ENCODE results near the gene PGGHG. TPM values are rescaled to one million over a fixed set of nuclear protein-coding genes. Genes with fewer than 3 reads are reported as not detected.
"Not testable (repeated sequence)": the region's sequence is repeated elsewhere in the genome, so short reads cannot be mapped to it uniquely, and the experiment has no call there.

Gene PGGHG
- total and polyA plus RNA-seq, 7 donors = 1.6 to 68.0 (median 13.0) TPM

DNA sequence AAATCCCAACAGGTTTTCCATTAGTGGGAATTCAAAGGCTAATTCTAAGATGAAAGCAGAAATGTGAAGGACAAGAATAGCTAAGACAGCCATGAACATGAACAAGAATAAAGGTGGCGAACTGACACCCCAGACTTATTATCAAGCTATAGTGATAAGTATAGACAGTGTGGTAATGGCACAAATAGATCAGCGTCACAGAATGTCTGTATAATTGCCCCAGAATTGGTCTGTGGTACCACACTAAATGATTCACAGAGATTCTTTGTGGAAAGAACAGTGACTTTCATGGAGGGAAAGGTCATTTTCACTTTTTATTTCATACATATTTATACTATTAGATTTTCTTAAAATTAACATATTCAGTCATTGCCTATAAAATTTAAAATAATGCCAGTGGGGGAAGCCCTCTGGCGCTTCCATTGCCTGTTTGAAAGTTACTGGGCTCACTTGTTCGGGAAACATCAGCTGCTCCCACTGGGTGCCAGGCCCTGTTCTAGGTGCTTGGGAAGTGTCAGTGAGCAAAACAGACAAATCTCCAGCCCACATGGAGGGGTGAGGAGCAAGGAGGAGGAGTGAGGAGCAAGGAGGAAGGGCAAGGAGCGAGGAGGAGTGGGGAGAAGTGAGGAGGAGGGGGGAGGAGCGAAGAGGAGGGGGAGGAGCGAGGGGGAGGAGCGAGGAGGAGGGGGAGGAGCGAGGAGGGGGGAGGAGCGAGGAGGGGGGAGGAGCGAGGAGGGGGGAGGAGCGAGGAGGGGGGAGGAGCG, 22.1 kb upstream of the PGGHG start:
- TF ChIP-seq, protein P1, sequence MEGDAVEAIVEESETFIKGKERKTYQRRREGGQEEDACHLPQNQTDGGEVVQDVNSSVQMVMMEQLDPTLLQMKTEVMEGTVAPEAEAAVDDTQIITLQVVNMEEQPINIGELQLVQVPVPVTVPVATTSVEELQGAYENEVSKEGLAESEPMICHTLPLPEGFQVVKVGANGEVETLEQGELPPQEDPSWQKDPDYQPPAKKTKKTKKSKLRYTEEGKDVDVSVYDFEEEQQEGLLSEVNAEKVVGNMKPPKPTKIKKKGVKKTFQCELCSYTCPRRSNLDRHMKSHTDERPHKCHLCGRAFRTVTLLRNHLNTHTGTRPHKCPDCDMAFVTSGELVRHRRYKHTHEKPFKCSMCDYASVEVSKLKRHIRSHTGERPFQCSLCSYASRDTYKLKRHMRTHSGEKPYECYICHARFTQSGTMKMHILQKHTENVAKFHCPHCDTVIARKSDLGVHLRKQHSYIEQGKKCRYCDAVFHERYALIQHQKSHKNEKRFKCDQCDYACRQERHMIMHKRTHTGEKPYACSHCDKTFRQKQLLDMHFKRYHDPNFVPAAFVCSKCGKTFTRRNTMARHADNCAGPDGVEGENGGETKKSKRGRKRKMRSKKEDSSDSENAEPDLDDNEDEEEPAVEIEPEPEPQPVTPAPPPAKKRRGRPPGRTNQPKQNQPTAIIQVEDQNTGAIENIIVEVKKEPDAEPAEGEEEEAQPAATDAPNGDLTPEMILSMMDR (IDR thresholded peaks at IDR 0.05) = no peak
- Histone ChIP-seq H3K4me1 (no peaks in the 10 kb centered on the region), H3K36me3 (no peaks in the 10 kb centered on the region), H3K27me3 (peaks cover 3 to 27% (median 8%) of the 10 kb centered on the region in 3 donors), H3K9me3 (peaks cover 0 to 3% (median 0%) of the 10 kb centered on the region in 4 donors), H3K27ac (no peak overlapping the region), H3K4me3 (no peak overlapping the region)
- intact Hi-C loops (cut with DNase I) = no loop called here
- 74 to 88% methylated on average over 4 to 5 of the region's 13 CpGs for WGBS, 2 donors
- no peak for DNase-seq

DNA sequence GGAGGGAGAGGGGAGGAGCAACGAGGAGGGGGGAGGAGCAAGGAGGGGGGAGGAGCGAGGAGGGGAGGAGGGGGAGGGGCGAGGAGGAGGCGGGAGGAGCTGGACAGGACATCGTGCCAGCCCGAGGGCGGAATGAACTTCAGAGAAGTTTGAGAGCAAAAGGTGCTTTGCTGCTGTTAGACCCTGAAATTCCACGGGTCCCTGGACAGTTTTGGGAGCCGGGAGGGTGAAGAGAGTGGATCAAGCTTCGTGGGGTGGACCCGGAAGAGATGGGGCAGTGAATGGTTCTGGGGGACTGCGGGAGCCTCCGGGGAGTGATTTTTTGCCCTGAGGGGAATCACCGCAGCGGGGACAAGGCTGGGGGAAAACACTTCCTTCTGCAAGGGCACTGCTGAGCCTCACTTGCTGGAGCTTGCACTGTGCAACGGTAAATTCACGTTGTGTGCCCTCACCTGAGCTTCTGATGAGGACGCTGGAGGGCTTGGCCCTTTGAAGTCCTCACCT, 21.4 kb upstream of the PGGHG start:
- peak overlapping the region; percentile 45 to 66 (median 60) for H3K27ac ChIP-seq
- peak in 3 of 4 donors; percentile 32 to 50 (median 41) for TF ChIP-seq POLR2AphosphoS5 (IDR thresholded peaks at IDR 0.05)
- TF ChIP-seq, protein P1 (IDR thresholded peaks at IDR 0.05) = no peak
- H3K4me3 ChIP-seq = peak overlapping the region in 3 of 4 donors; percentile 6 to 38 (median 33)
- DNase-seq = peak; percentile 84
- no peaks in the 10 kb centered on the region for H3K36me3 ChIP-seq
- H3K27me3 ChIP-seq = peaks cover 3 to 27% (median 8%) of the 10 kb centered on the region in 3 donors
- 37 to 38% methylated on average over 18 of the region's 18 CpGs for WGBS, 2 donors
- peaks cover 0 to 3% (median 0%) of the 10 kb centered on the region in 4 donors for H3K9me3 ChIP-seq
- intact Hi-C loops (cut with DNase I) = no loop called here
- H3K4me1 ChIP-seq = no peaks in the 10 kb centered on the region

DNA sequence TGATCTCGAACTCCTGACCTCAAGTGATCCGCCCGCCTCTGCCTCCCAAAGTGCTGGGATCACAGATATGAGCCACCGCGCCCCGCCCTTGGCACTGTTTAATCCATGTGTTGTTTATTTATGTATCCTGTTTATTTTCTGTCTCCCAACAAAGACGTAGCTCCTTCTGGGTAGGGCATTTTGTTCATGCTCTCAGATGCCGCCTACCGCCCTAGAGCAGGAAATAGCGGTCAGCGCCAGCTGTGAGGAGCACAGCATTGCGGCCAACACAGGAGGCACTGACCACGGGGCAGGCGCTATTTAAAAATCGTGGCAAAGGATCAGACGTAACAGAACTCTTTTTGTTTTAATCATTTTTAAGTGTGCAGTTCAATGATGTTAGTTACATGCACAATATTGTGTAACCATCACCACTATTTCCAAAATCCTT, 20.2 kb upstream of the PGGHG start:
- intact Hi-C loops (cut with DNase I); H3K4me1 ChIP-seq; H3K9me3 ChIP-seq; H3K36me3 ChIP-seq: not testable (repeated sequence)
- peak in 2 of 4 donors; percentile 31 to 63 for TF ChIP-seq EP300 (IDR thresholded peaks at IDR 0.05)
- TF ChIP-seq POLR2AphosphoS5 (IDR thresholded peaks at IDR 0.05) = peak in 2 of 4 donors; percentile 15 to 44
- Histone ChIP-seq H3K27me3 (peaks cover 3 to 27% (median 8%) of the 10 kb centered on the region in 3 donors), H3K27ac (peak overlapping the region; percentile 45 to 66 (median 60)), H3K4me3 (peak overlapping the region in 2 of 4 donors; percentile 33 to 38)
- WGBS, 2 donors = 35 to 39% methylated on average over 16 of the region's 16 CpGs
- peak; percentile 83 for DNase-seq

DNA sequence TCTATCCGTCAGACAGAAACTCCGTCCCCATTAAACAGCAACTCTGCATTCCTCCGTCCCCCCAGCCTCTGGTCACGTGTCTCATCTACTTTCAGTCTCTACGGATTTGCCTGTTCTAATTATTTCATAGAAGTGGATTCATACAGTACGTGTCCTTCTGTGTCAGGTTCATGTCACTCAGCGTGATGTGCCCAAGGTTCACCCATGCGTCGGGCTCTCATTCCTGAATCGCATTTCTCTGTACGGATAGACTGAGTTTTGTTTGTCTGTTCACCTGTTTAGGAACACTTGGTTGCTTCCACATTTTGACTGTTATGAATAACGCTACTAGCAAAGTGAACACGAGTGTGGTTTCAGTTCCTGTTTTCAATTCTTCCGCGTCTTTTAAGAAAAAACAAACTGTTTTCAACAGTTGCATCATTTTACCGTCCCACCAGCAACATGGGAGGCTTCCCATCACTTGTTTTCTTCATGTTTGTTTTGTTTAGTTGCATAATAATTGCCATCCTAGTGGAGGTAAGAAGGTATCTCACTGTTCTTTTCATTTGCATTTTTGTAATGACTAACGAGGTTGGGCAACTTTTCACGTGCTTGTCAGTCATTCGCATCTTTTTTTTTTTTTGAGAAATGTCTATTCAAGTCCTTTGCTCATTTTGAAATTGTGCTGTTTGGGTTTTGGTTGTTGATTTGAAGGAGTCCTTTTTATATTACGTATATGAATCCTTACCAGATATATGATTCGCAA, 19.6 kb upstream of the PGGHG start:
- no peak for DNase-seq
- H3K27me3 ChIP-seq = peaks cover 3 to 27% (median 8%) of the 10 kb centered on the region in 3 donors
- WGBS, 2 donors = 39 to 66% methylated on average over 21 of the region's 21 CpGs

More for the DNA sequence above, 19.6 kb upstream of the PGGHG start:
- Histone ChIP-seq H3K36me3 (no peaks in the 10 kb centered on the region), H3K4me3 (peak overlapping the region in 1 of 4 donors; percentile 38), H3K4me1 (no peaks in the 10 kb centered on the region), H3K27ac (peak overlapping the region in 3 of 4 donors; percentile 39 to 66 (median 62)), H3K9me3 (peaks cover 0 to 3% (median 0%) of the 10 kb centered on the region in 4 donors)
- intact Hi-C loops (cut with DNase I) = no loop called here
- TF ChIP-seq POLR2AphosphoS5 (IDR thresholded peaks at IDR 0.05) (peak in 3 of 4 donors; percentile 23 to 58 (median 38)), EP300 (IDR thresholded peaks at IDR 0.05) (peak in 3 of 4 donors; percentile 4 to 73 (median 68))
- TF ChIP-seq, protein P1 (IDR thresholded peaks at IDR 0.05) = no peak

Measured in sigmoid colon (tissue), 7 donors.